Uterus (tissue), 4 donors: Measurements from ENCODE around the gene IGFL4. TPM values are rescaled to one million over a fixed set of nuclear protein-coding genes. Genes with fewer than 3 reads are reported as not detected.

Experiments used
- DNase-seq, 2 donors: peaks; one replicate each; pipeline ENCODE4 v3.0.0-alpha.2; 2019 to 2020
- H3K27ac ChIP-seq, 2 donors: fragments of 200-600 bp; sonication (generic); 1 replicate in 1 of 2; 2 replicates in 1 of 2; pipeline ENCODE4 v1.5.1; 2016 to 2018
- H3K27me3 ChIP-seq, 2 donors: fragments of 200-600 bp; sonication (generic); one replicate each; pipeline ENCODE4 v1.5.1; 2018 to 2019; ENCODE audit warnings: control low read depth in 1 of 2
- H3K36me3 ChIP-seq, 2 donors: fragments of 200-600 bp; sonication (generic); one replicate each; pipeline ENCODE4 v1.5.1; 2019; ENCODE audit warnings: control low read depth in 1 of 2
- H3K4me1 ChIP-seq, 2 donors: fragments of 200-600 bp; sonication (generic); one replicate each; pipeline ENCODE4 v1.5.1; 2018 to 2019; ENCODE audit warnings: control low read depth in 1 of 2
- H3K4me3 ChIP-seq, 2 donors: fragments of 200-600 bp; sonication (generic); 1 replicate in 1 of 2; 2 replicates in 1 of 2; pipeline ENCODE4 v1.5.1; 2018 to 2019; ENCODE audit warnings: mild to moderate bottlenecking in 1 of 2
- H3K9me3 ChIP-seq, 2 donors: fragments of 200-600 bp; sonication (generic); one replicate each; pipeline ENCODE4 v1.5.1; 2019; ENCODE audit warnings: control low read depth in 1 of 2
- CTCF ChIP-seq, 4 experiments: fragments of 200-600 bp in 2 of 4; fragments of 450-650 bp in 2 of 4; sonication (generic) in 2 of 4; IDR thresholded peaks; one replicate each; pipeline ENCODE4 v1.5.1; 2016 to 2019; ENCODE audit warnings: antibody characterized with exemption in 4 of 4, mild to moderate bottlenecking in 2 of 4, moderate library complexity in 1 of 4
- POLR2A ChIP-seq, 2 donors: fragments of 450-650 bp; IDR thresholded peaks; one replicate each; pipeline ENCODE4 v1.6.1; 2016; ENCODE audit warnings: antibody characterized with exemption in 2 of 2, mild to moderate bottlenecking in 1 of 2, moderate library complexity in 1 of 2
- intact Hi-C: fragments of 100-400 bp; cut with DNase I; formaldehyde crosslinking; loops from one replicate; pipeline ENCODE4 v1.15.1; 2023; ENCODE audit warnings: low total_unique reads
- total RNA-seq, 4 donors: library from RNA; depleted of rRNA in 3 of 4; stranded (reverse); fragments of >200 nt in 3 of 4; gene quantifications; one replicate each; pipeline versions ENCODE4 v1.1.0 to v1.2.4, GENCODE V29; 2014 to 2023
- donor health status: DM: yes; HTN: yes; CAD: no.

IGFL4 gene
- total RNA-seq, 4 donors from 2014 or later = not detected

- DNase-seq = no peak
- H3K4me1 ChIP-seq = peaks cover 0 to 16% of the 10 kb centered on the region in 2 donors
- H3K4me3 ChIP-seq = peak overlapping the region; percentile 41 to 49
- H3K27ac ChIP-seq = no peak overlapping the region
- intact Hi-C loops = no loop called here
- H3K9me3 ChIP-seq = no peaks in the 10 kb centered on the region
- no peak for TF ChIP-seq CTCF (IDR thresholded peaks at IDR 0.05)
- TF ChIP-seq POLR2A (IDR thresholded peaks at IDR 0.05) = no peak
- peaks cover 0 to 13% of the 10 kb centered on the region in 2 donors for H3K27me3 ChIP-seq
- no peaks in the 10 kb centered on the region for H3K36me3 ChIP-seq
These were observed 24.9 kb downstream of the IGFL4 start for GRCh38 chr19:46015687-46016425.

- H3K36me3 ChIP-seq = no peaks in the 10 kb centered on the region
- H3K9me3 ChIP-seq = no peaks in the 10 kb centered on the region
- no peak overlapping the region for H3K4me3 ChIP-seq
- H3K4me1 ChIP-seq = peaks cover 0 to 16% of the 10 kb centered on the region in 2 donors
- intact Hi-C loops = no loop called here
- TF ChIP-seq POLR2A (IDR thresholded peaks at IDR 0.05) = peak in 1 of 2 donors; percentile 33
- no peak for TF ChIP-seq CTCF (IDR thresholded peaks at IDR 0.05)
- peaks cover 0 to 13% of the 10 kb centered on the region in 2 donors for H3K27me3 ChIP-seq
- DNase-seq = peak; percentile 46 to 55
- no peak overlapping the region for H3K27ac ChIP-seq
These were observed 25.7 kb downstream of the IGFL4 start for GRCh38 chr19:46014941-46015686.

GRCh38 chr19:46014534-46014933 is 26.3 kb downstream of the IGFL4 start:
- peaks cover 0 to 13% of the 10 kb centered on the region in 2 donors for H3K27me3 ChIP-seq
- H3K9me3 ChIP-seq = no peaks in the 10 kb centered on the region
- H3K4me3 ChIP-seq = no peak overlapping the region
- no peaks in the 10 kb centered on the region for H3K36me3 ChIP-seq
- intact Hi-C loops = no loop called here
- no peak overlapping the region for H3K27ac ChIP-seq
- H3K4me1 ChIP-seq = peaks cover 0 to 16% of the 10 kb centered on the region in 2 donors
- TF ChIP-seq POLR2A (IDR thresholded peaks at IDR 0.05) (no peak), CTCF (IDR thresholded peaks at IDR 0.05) (no peak)
- DNase-seq = no peak

GRCh38 chr19:46009530-46010510 is 31.0 kb downstream of the IGFL4 start:
- no peaks in the 10 kb centered on the region for H3K36me3 ChIP-seq
- intact Hi-C loops = no loop called here
- no peaks in the 10 kb centered on the region for H3K9me3 ChIP-seq
- peak; percentile 57 to 60 for DNase-seq
- peak; percentile 64 to 82 (median 73) for TF ChIP-seq CTCF (IDR thresholded peaks at IDR 0.05)
- no peak for TF ChIP-seq POLR2A (IDR thresholded peaks at IDR 0.05)
- no peak overlapping the region for H3K4me3 ChIP-seq
- peaks cover 0 to 13% of the 10 kb centered on the region in 2 donors for H3K27me3 ChIP-seq
- peaks cover 0 to under 1% of the 10 kb centered on the region in 2 donors for H3K4me1 ChIP-seq
- H3K27ac ChIP-seq = no peak overlapping the region
